ENCODE measurements around the gene DUSP8. TPM values are rescaled to one million over a fixed set of nuclear protein-coding genes. Genes with fewer than 3 reads are reported as not detected.

DUSP8 gene
- total and polyA plus RNA-seq, 2 of the 8 experiments (the other 6 are each of a cell fraction or from before 2014, with no cell fraction given), result 2.8 to 3.6 TPM

- H3K9ac ChIP-seq (replicated peaks in 1 of 4; ENCODE audit: extremely low read depth in 1 of 4, low read depth in 3 of 4, low read length in 3 of 4), result no peak overlapping the region
- no peak overlapping the region for H4K91ac ChIP-seq (replicated peaks; ENCODE audit: insufficient read length, low read length)
- H3K18ac ChIP-seq (ENCODE audit: extremely low read depth, low read length), result no peak overlapping the region
- H3K14ac ChIP-seq (ENCODE audit: insufficient read length), result no peak overlapping the region
- no peak overlapping the region for H2BK12ac ChIP-seq (ENCODE audit: low read depth, low read length)
- ChIA-PET POLR2A (ENCODE audit: partially characterized antibody) (no interaction called here), CTCF (ENCODE audit: partially characterized antibody) (interaction anchor here (0.8 to 2.5 kb wide), 5 partner anchors 13 to 43 kb away, joined by 3 to 13 read pairs (median 4); no protein-coding TSS in a partner anchor)
- FAIRE-seq (no peak), DNase-seq (ENCODE audit: low read depth in 1 of 2, low spot score in 2 of 2) (no peak)
- H2AK5ac ChIP-seq (ENCODE audit: low read depth, low read length), result no peak overlapping the region
- H3K27me3 ChIP-seq (replicated peaks in 1 of 4; ENCODE audit: control insufficient read depth in 3 of 4, extremely low read depth in 1 of 4, insufficient read depth in 3 of 4, low read length in 3 of 4), result no peaks in the 10 kb centered on the region
- H2AFZ ChIP-seq (ENCODE audit: low read length), result no peak overlapping the region
- H4K20me1 ChIP-seq (replicated peaks in 1 of 2; ENCODE audit: control insufficient read depth in 1 of 2, insufficient read depth in 2 of 2, low read length in 2 of 2), result peaks cover 2 to 11% of the 10 kb centered on the region in 2 experiments
- no peak overlapping the region for H2BK20ac ChIP-seq (ENCODE audit: low read length)
- no peaks in the 10 kb centered on the region for H3K23me2 ChIP-seq (ENCODE audit: low read depth, low read length)
- no peak overlapping the region for H3K4me2 ChIP-seq (ENCODE audit: insufficient read depth in 1 of 2, low read depth in 2 of 2, low read length in 2 of 2)
- H3K4me1 ChIP-seq (replicated peaks in 1 of 4; ENCODE audit: control insufficient read depth in 3 of 4, insufficient read depth in 4 of 4, low read length in 3 of 4), result peaks cover 0 to 2% (median 0%) of the 10 kb centered on the region in 4 experiments; a peak in 1 of 7 replicates
- H2BK15ac ChIP-seq (ENCODE audit: low read length), result no peak overlapping the region
- H2BK5ac ChIP-seq (ENCODE audit: low read depth, low read length), result no peak overlapping the region
- H3K9me3 ChIP-seq (ENCODE audit: insufficient read depth in 2 of 2, low read depth in 1 of 2, low read length in 1 of 2), result no peaks in the 10 kb centered on the region
- no peak overlapping the region for H4K8ac ChIP-seq (ENCODE audit: extremely low read depth, insufficient read depth, low read length)
- 94% methylated on average over 19 of the region's 19 CpGs; no CpG with 5 or more reads in 1 of the 2 experiments for WGBS, 2 experiments (ENCODE audit: extremely low coverage in 1 of 2, insufficient coverage in 1 of 2, insufficient read length in 1 of 2, insufficient replicate concordance in 2 of 2, low coverage in 1 of 2, low lambda C conversion rate in 2 of 2, missing lambda C conversion rate in 1 of 2)
- H3K36me3 ChIP-seq (ENCODE audit: control insufficient read depth in 2 of 4, insufficient read depth in 4 of 4, low read length in 3 of 4), result no peaks in the 10 kb centered on the region
- no peak overlapping the region for H3K4ac ChIP-seq (replicated peaks; ENCODE audit: insufficient read length, low read depth, low read length)
- peaks cover 28% of the 10 kb centered on the region for H3K79me1 ChIP-seq (ENCODE audit: low read depth, low read length)
- H2BK120ac ChIP-seq (replicated peaks; ENCODE audit: low read depth, low read length), result no peak overlapping the region
- H3K79me2 ChIP-seq (ENCODE audit: control insufficient read depth in 1 of 2, insufficient read depth in 2 of 2, low read length in 2 of 2), result peaks cover 0 to 56% of the 10 kb centered on the region in 2 experiments; a peak in 1 of 4 replicates
- no peak overlapping the region for H3K56ac ChIP-seq (replicated peaks; ENCODE audit: insufficient read length, low read depth, low read length)
- H3K23ac ChIP-seq (ENCODE audit: insufficient read length), result no peak overlapping the region
- H3K27ac ChIP-seq (ENCODE audit: low read depth, low read length), result no peak overlapping the region
- H3K4me3 ChIP-seq (ENCODE audit: extremely low read depth in 1 of 4, insufficient read depth in 2 of 4, low read depth in 3 of 4, low read length in 4 of 4), result no peak overlapping the region
- no peak overlapping the region for H4K5ac ChIP-seq (ENCODE audit: insufficient read length, low read depth, low read length)
- TF ChIP-seq POLR2A (IDR thresholded peaks at IDR 0.05; ENCODE audit: control extremely low read depth in 1 of 2, low read depth in 2 of 2, low read length in 2 of 2) (no peak), RNF2 (IDR thresholded peaks at IDR 0.05; ENCODE audit: borderline replicate concordance, low read depth, low read length, missing control alignments, poor library complexity, severe bottlenecking) (no peak), MAX (IDR thresholded peaks at IDR 0.05) (no peak), ZNF274 (IDR thresholded peaks at IDR 0.05; ENCODE audit: borderline replicate concordance, extremely low read depth, low read length) (no peak), ATF3 (IDR thresholded peaks at IDR 0.05; ENCODE audit: insufficient read depth, low read depth, low read length) (no peak), KDM5A (IDR thresholded peaks at IDR 0.05; ENCODE audit: low read length) (no peak), EZH2 (IDR thresholded peaks at IDR 0.05; ENCODE audit: low read depth, low read length, severe bottlenecking) (no peak), RBBP5 (IDR thresholded peaks at IDR 0.05; ENCODE audit: borderline replicate concordance, low read depth, low read length) (no peak), TCF12 (IDR thresholded peaks at IDR 0.05; ENCODE audit: low read depth, low read length) (no peak), SAP30 (IDR thresholded peaks at IDR 0.05; ENCODE audit: insufficient read depth, insufficient replicate concordance, low read length) (no peak), CHD2 (IDR thresholded peaks at IDR 0.05; ENCODE audit: low read length) (no peak)
Observed at GRCh38 chr11:1530686-1531448, 41.2 kb downstream of the DUSP8 start.
